ENCODE results near the gene FBRS.

Gene FBRS

GRCh38 chr16:30715750-30716445 is 57.7 kb downstream of the FBRS start:
- H3K4me3 ChIP-seq (ENCODE audit: low read length), result no peak overlapping the region
- TF ChIP-seq CTCF (conservative IDR thresholded peaks at IDR 0.05; ENCODE audit: low read depth, low read length), result no peak
- DNase-seq (ENCODE audit: low read depth), result no peak

DNA sequence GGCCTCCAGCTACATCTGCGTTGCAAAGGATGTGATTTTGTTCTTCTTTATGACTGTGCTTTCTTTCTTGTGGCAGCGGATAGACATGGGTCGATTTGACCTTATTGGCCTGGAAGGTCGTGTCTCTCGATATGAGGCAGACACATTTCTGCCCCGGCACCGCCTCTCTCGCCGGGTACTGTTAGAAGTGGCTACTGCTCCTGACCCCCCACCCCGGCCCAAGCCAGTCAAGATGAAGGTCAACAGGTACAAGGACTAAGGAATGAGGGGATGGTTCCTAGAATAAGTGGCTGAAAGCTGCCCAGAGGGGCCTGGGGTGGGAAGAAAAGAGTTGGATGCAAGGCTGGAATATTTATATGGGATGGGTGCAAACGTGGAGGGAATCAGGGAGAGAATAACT is 61.9 kb downstream of the FBRS start:
- no peak for TF ChIP-seq CTCF (conservative IDR thresholded peaks at IDR 0.05; ENCODE audit: low read depth, low read length)
- no peak overlapping the region for H3K4me3 ChIP-seq (ENCODE audit: low read length)
- DNase-seq (ENCODE audit: low read depth), result no peak

Measured in retinal pigment epithelial cell (primary cell).